ENCODE measurements around the gene FUT1. TPM values are rescaled to one million over a fixed set of nuclear protein-coding genes. Genes with fewer than 3 reads are reported as not detected.
A peak's percentile ranks its signal among the peaks of the same experiment; 100 is the strongest.

Gene FUT1
- total RNA-seq, 4 donors from 2014 or later, result 2.2 to 7.1 (median 5.3) TPM

GRCh38 chr19:48726556-48726955 lies 25.9 kb downstream of the FUT1 start:
- no peak for TF ChIP-seq CTCF (IDR thresholded peaks at IDR 0.05)
- ATAC-seq (ENCODE audit: low FRiP score), result no peak
- no peak for DNase-seq (ENCODE audit: low spot score)

DNA sequence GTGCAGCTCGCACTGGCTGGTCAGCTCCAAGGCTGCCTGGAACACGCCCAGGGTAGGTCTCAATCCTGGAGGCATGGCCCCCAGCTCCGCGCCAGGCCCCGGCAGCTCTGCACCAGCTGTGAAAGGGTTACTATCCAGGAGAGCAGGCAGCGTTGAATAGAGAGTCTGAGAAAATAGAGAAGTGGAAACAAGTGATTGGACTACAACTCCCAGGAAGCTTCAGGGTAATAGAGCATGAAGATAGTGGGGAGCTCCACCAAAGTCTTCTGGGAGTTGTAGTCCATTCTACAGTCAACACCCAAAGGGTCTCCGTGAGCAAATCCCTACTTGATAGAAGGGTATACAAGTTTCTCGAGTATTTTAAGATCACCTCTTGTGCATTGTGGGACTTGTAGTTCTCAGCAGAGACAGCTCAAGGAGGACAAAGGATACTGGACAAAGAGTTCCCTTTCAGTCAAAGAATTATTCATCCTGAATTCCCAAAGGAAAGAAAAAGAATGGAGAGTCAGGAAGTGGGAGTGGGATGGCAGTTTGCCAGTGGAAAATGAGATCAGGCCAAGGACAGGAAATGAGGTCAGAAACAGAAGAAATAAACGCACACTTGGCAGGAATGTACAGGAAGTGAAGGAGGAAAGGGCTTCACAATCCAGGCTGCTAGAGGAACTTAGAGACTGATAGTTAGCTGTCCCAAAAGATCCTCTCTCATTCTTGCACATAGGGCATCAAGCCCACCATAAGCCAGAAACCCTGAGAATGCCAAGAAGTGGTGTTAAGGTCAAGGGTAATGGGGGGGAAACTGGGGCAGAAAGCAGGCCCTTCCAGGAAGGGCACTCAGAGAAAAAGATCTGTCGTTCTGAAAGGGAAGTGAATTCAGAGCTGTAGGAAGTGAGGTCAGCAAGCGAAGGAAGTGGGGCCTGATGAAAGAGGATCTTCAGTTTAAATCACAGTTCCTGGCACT lies 27.4 kb downstream of the FUT1 start:
- DNase-seq (ENCODE audit: low spot score) (no peak), ATAC-seq (ENCODE audit: low FRiP score) (no peak)
- no peak for TF ChIP-seq CTCF (IDR thresholded peaks at IDR 0.05)

DNA sequence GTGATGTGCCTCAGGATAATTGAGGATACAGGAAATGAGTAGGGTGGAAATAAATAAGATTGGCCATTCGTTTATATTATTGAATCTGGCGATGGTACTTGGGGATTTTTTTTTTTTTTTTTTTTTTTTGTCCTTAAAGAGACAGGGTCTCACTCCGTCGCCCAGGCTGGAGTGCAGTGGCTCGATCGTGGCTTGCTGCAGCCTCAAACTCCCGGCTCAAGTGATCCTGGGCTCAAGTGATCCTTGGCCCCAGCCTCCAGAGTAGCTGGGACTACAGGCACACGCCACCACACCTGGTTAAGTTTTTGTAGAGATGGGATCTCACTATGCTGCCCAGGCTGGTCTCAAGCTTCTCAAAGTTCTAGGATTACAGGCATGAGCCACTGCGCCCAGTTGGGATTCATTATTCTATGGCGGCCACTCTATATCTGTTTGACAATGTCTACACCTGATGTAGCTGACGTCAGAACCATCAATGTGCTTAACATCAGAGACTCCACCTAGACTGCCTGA lies 30.2 kb downstream of the FUT1 start:
- no peak for TF ChIP-seq CTCF (IDR thresholded peaks at IDR 0.05)
- ATAC-seq (ENCODE audit: low FRiP score) (no peak), DNase-seq (ENCODE audit: low spot score) (no peak)

- TF ChIP-seq CTCF (IDR thresholded peaks at IDR 0.05), result no peak
- DNase-seq (ENCODE audit: low spot score) (peak; percentile 99), ATAC-seq (ENCODE audit: low FRiP score) (peak; percentile 91)
These were observed 31.7 kb downstream of the FUT1 start for GRCh38 chr19:48720613-48721296.

- DNase-seq (ENCODE audit: low spot score) (no peak), ATAC-seq (ENCODE audit: low FRiP score) (no peak)
- no peak for TF ChIP-seq CTCF (IDR thresholded peaks at IDR 0.05)
These were observed 32.2 kb downstream of the FUT1 start for GRCh38 chr19:48720251-48720612.

DNA sequence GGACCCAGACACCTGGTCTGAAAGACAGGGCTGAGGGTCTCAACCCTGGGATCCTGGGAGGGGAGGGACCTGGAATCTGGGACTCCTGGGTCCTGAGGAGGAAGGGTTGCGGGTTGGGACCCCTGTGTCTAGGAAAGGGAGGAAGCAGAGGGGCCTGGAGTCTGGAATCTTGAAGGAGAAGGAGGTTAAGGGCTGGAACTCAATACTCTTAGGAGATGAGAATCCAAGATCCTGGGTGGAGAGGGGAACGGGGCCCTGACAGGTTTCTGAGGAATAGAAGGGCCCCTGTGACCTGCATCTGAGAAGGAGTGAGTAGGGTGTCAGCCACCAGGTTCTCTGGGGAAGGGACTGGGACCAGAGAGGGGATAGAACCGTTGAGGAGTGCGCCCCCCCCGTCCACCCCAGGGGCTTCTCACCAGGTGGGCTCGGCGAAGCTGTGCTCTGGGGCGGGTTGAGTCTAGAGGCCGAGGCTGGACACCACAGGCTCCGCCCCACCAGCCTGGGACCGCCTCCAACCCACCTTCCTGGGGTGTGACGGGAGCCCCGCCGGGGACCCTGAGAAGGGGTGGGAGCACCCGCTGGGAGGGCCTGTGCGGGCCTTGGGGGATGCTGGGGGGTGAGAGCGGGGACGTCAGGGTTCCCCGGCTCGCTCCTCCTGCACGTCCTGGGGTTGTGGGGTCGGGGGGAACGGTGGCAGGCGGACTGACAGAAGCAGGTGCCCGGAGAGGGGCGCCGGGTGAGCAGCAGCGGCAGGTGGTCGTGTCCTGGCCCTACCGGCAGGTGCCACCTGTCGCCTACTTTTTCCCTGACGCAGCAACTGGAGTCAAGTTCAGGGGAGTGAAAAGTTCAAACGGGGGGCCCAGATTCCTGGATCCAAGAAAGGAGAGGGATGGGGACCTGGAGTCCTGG lies 32.9 kb downstream of the FUT1 start, which contains the start of gene MAMSTR:
Gene MAMSTR (minus strand): TSS at position 463 of the 909 bp plus-strand sequence. CDS start 694 bp downstream, outside the sequence.
- no peak for TF ChIP-seq CTCF (IDR thresholded peaks at IDR 0.05)
- no peak for DNase-seq (ENCODE audit: low spot score)
- no peak for ATAC-seq (ENCODE audit: low FRiP score)
